ENCODE measurements around the gene CD2BP2.
A peak's percentile ranks its signal among the peaks of the same experiment; 100 is the strongest.

DNA sequence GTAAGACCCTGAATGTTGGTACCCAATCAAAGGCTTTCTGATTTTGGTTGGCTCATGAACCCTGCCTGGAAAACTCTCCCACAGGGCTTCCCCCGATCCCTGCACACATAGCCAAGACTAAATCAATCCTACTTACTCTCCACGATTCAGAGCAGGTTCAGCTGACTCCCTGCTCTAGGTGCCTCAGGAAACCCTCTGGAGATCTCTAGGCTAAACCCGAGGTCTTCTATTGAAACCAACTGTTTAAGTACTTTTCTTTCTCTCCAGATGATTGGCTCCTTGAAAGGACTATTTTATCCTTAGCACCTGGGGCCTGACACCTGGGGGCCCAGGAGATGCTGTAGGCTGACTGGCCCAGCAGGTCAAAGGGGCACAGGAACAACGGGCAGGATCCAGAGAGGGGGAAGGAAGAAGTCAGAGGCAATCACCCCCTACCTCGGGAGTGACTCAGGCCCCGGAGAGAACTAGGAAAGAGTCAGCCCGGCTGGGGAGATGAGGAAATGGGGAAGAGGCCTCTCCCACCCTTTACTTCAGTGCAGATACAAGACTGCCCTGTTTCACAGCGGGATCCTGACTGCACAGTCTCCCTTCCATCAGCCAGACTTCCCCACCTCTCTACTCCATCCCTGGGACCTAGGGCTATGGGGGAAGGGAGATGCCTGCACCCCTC is 13.1 kb upstream of the CD2BP2 start:
- peak in 1 of 4 donors; percentile 11 for TF ChIP-seq POLR2A (IDR thresholded peaks at IDR 0.05)
- TF ChIP-seq CTCF (IDR thresholded peaks at IDR 0.05), result no peak

Measured in esophagus squamous epithelium (tissue), 4 donors.